IMR-90 (cell line): ENCODE data around the gene RPS6KA3. TPM values are rescaled to one million over a fixed set of nuclear protein-coding genes. Genes with fewer than 3 reads are reported as not detected.

Source experiments
- ATAC-seq: fragments of 200-7000 bp; cut with Tn5 transposase; 2 replicates; pipeline ENCODE4 v1.9.1; 2020; ENCODE audit warnings: low read depth, mild to moderate bottlenecking, moderate library complexity
- BruUV-seq: library from RNA; stranded (reverse); fragments of 400-500 nt; replicated peaks from 2 replicates; lab custom pipeline; 2021; lab: Mats Ljungman, UMichigan
- CTCF ChIA-PET: fragments of 300-600 bp; formaldehyde crosslinking; extraction: SDS; loops from one replicate; lab custom pipeline; 2021; ENCODE audit warnings: antibody characterized with exemption; lab: Yijun Ruan, JAX
- POLR2A ChIA-PET: fragments of 300-600 bp; sonication (Branson Sonifier 250); formaldehyde crosslinking; loops from one replicate; lab custom pipeline; 2022; ENCODE audit warnings: antibody characterized with exemption; ENCODE audit not compliant: unreplicated experiment; lab: Charles Lee
- DNase-seq: peaks from one replicate; pipeline ENCODE4 v3.0.0; 2013
- H2AFZ ChIP-seq: replicated peaks from 2 replicates; pipeline ENCODE3; 2013; ENCODE audit warnings: low read length, mild to moderate bottlenecking; ENCODE audit not compliant: poor library complexity
- H2AK5ac ChIP-seq: 2 replicates; pipeline ENCODE4 v1.6.1; 2013; ENCODE audit warnings: low read depth, low read length, inconsistent platforms
- H2AK9ac ChIP-seq: replicated peaks from 2 replicates; pipeline ENCODE3; 2013; ENCODE audit warnings: mild to moderate bottlenecking, low read depth, low read length, moderate library complexity; ENCODE audit not compliant: poor library complexity
- H2BK120ac ChIP-seq: 2 replicates; pipeline ENCODE4 v1.6.1; 2013; ENCODE audit warnings: low read depth, low read length, inconsistent platforms
- H2BK15ac ChIP-seq: 3 replicates; pipeline ENCODE4 v1.6.1; 2013; ENCODE audit warnings: low read depth, low read length, inconsistent platforms
- H2BK20ac ChIP-seq: 2 replicates; pipeline ENCODE4 v1.6.1; 2013; ENCODE audit warnings: low read depth, mild to moderate bottlenecking, inconsistent platforms, low read length, moderate library complexity
- H2BK5ac ChIP-seq: 2 replicates; pipeline ENCODE4 v1.6.1; 2013; ENCODE audit warnings: mild to moderate bottlenecking, low read depth, low read length, inconsistent platforms; ENCODE audit not compliant: poor library complexity, severe bottlenecking
- H3K14ac ChIP-seq: replicated peaks from 2 replicates; pipeline ENCODE4 v1.6.1; 2013; ENCODE audit warnings: low read depth, low read length, inconsistent platforms
- H3K18ac ChIP-seq: 2 replicates; pipeline ENCODE4 v1.6.1; 2013; ENCODE audit warnings: low read depth, low read length, control low read depth
- H3K23ac ChIP-seq: 2 replicates; pipeline ENCODE4 v1.6.1; 2013; ENCODE audit warnings: low read depth, low read length, inconsistent platforms
- H3K27ac ChIP-seq: 2 replicates; pipeline ENCODE4 v1.5.1; 2013; ENCODE audit warnings: mild to moderate bottlenecking, control low read depth, low read length; ENCODE audit not compliant: insufficient read depth
- H3K27me3 ChIP-seq: 2 replicates; pipeline ENCODE4 v1.6.1; 2013; ENCODE audit warnings: low read length; ENCODE audit not compliant: control insufficient read depth, insufficient read depth
- H3K36me3 ChIP-seq: 2 replicates; pipeline ENCODE4 v1.6.1; 2013; ENCODE audit warnings: low read length, mixed read lengths; ENCODE audit not compliant: control insufficient read depth, insufficient read depth
- H3K4ac ChIP-seq: 2 replicates; pipeline ENCODE4 v1.6.1; 2013; ENCODE audit warnings: low read depth, low read length, inconsistent platforms
- H3K4me1 ChIP-seq: 2 replicates; pipeline ENCODE4 v1.6.1; 2013; ENCODE audit warnings: low read length, mixed read lengths; ENCODE audit not compliant: control insufficient read depth, insufficient read depth
- H3K4me2 ChIP-seq: 2 replicates; pipeline ENCODE4 v1.6.1; 2013; ENCODE audit warnings: low read depth, mild to moderate bottlenecking, control low read depth, low read length, moderate library complexity
- H3K4me3 ChIP-seq: 2 replicates; pipeline ENCODE4 v1.5.1; 2013; ENCODE audit warnings: low read depth, mild to moderate bottlenecking, control low read depth, low read length, moderate library complexity; ENCODE audit not compliant: insufficient read depth
- H3K56ac ChIP-seq: 2 replicates; pipeline ENCODE4 v1.6.1; 2013; ENCODE audit warnings: low read length, inconsistent platforms; ENCODE audit not compliant: insufficient read depth; ENCODE audit errors: extremely low read depth
- H3K79me1 ChIP-seq, 2 experiments: 2 replicates each; pipeline ENCODE4 v1.6.1; 2013; ENCODE audit warnings: low read length in 2 of 2, inconsistent platforms in 1 of 2, low read depth in 1 of 2
- H3K9ac ChIP-seq: 2 replicates; pipeline ENCODE4 v1.6.1; 2013; ENCODE audit warnings: low read depth, low read length, control low read depth
- H3K9me1 ChIP-seq: 2 replicates; pipeline ENCODE4 v1.6.1; 2013; ENCODE audit warnings: low read length, inconsistent platforms; ENCODE audit not compliant: insufficient read depth
- H3K9me3 ChIP-seq: 2 replicates; pipeline ENCODE4 v1.6.1; 2013; ENCODE audit warnings: low read length; ENCODE audit not compliant: control insufficient read depth, insufficient read depth
- H4K20me1 ChIP-seq: 2 replicates; pipeline ENCODE4 v1.6.1; 2013; ENCODE audit warnings: low read length, inconsistent platforms; ENCODE audit not compliant: insufficient read depth
- H4K5ac ChIP-seq: 2 replicates; pipeline ENCODE4 v1.6.1; 2013; ENCODE audit warnings: mild to moderate bottlenecking, low read depth, low read length, control low read depth
- H4K8ac ChIP-seq, 2 experiments: 2 replicates each; pipeline ENCODE4 v1.6.1; 2013; ENCODE audit warnings: low read depth in 2 of 2, low read length in 2 of 2, control low read depth in 1 of 2, inconsistent platforms in 1 of 2
- H4K91ac ChIP-seq: 2 replicates; pipeline ENCODE4 v1.6.1; 2013; ENCODE audit warnings: low read depth, low read length, inconsistent platforms; ENCODE audit not compliant: insufficient read depth
- CEBPB ChIP-seq: IDR thresholded peaks from 2 replicates; pipeline ENCODE4 v1.6.1; 2012; ENCODE audit warnings: low read depth, low read length, improper control_type of control experiment
- CTCF ChIP-seq: conservative IDR thresholded peaks from 2 replicates; pipeline ENCODE4 v1.5.1; 2012; ENCODE audit warnings: mild to moderate bottlenecking, low read depth, low read length, improper control_type of control experiment
- NFE2L2 ChIP-seq: fragments of 150-350 bp; IDR thresholded peaks from 2 replicates; pipeline ENCODE4 v1.6.1; 2016; ENCODE audit warnings: low read depth, mild to moderate bottlenecking, low read length
- POLR2A ChIP-seq: IDR thresholded peaks from 2 replicates; pipeline ENCODE4 v1.6.1; 2012; ENCODE audit warnings: mild to moderate bottlenecking, low read depth, low read length
- RCOR1 ChIP-seq: IDR thresholded peaks from 2 replicates; pipeline ENCODE4 v1.6.1; 2012; ENCODE audit warnings: mild to moderate bottlenecking, low read length, improper control_type of control experiment; ENCODE audit not compliant: insufficient replicate concordance
- SMC3 ChIP-seq: fragments of 150-350 bp; IDR thresholded peaks from 2 replicates; pipeline ENCODE4 v1.6.1; 2016; ENCODE audit warnings: low read depth, mild to moderate bottlenecking, antibody characterized with exemption, low read length, moderate library complexity
- WGBS, 2 experiments: methylation state at CpG; one replicate each; pipeline versions ENCODE4 v1.1.5 to v1.1.7; 2013; ENCODE audit warnings: missing lambda C conversion rate in 2 of 2; ENCODE audit not compliant: insufficient read length in 1 of 2; ENCODE audit errors: extremely low coverage in 2 of 2; 5-methylcytosine and 5-hydroxymethylcytosine counted together
- dilution Hi-C: fragments of 300-500 bp; cut with HindIII; formaldehyde crosslinking; loops from one replicate; pipeline ENCODE4 v1.14.3; 2018; ENCODE audit warnings: low sequenced_read_pairs; ENCODE audit not compliant: unreplicated experiment
- in situ Hi-C: fragments of 300-500 bp; cut with MboI; formaldehyde crosslinking; loops from 3 replicates; pipeline ENCODE4 v1.14.3; 2019; ENCODE audit warnings: low sequenced_read_pairs, inconsistent platforms, mixed read lengths
- intact Hi-C: fragments of 100-400 bp; cut with micrococcal nuclease; formaldehyde crosslinking; loops from 2 replicates; pipeline ENCODE4 v1.10.0; 2022
- polyA plus RNA-seq, 3 experiments: library from polyadenylated mRNA; depleted of rRNA; stranded (reverse); fragments of >200 nt; gene quantifications; 2 replicates each; pipeline ENCODE4 v1.2.3, GENCODE V29; 2012; ENCODE audit warnings: low replicate concordance in 1 of 3
- total RNA-seq: library from RNA; depleted of rRNA; stranded (reverse); fragments of >200 nt; gene quantifications from 2 replicates; pipeline ENCODE4 v1.2.3, GENCODE V29; 2012

Gene RPS6KA3
- total and polyA plus RNA-seq, 2 of the 4 experiments (the other 2 are of a cell fraction) = 20.8 to 43.9 TPM

GRCh38 chrX:20274121-20274520, 7.4 kb upstream of the RPS6KA3 start:
- Histone ChIP-seq H3K56ac (no peak overlapping the region), H3K4me3 (no peak overlapping the region), H2BK120ac (no peak overlapping the region), H3K9me3 (no peaks in the 10 kb centered on the region), H3K9me1 (no peaks in the 10 kb centered on the region), H2AK9ac (no peak overlapping the region), H4K8ac (no peak overlapping the region), H2AFZ (no peak overlapping the region), H3K4me1 (no peaks in the 10 kb centered on the region), H3K9ac (no peak overlapping the region), H4K91ac (no peak overlapping the region), H3K36me3 (no peaks in the 10 kb centered on the region), H3K18ac (peak overlapping the region; percentile 53; the same call in 1 of the 2 replicates), H3K4me2 (no peak overlapping the region), H3K14ac (no peak overlapping the region), H3K27ac (no peak overlapping the region), H2BK5ac (no peak overlapping the region), H4K5ac (no peak overlapping the region), H3K4ac (no peak overlapping the region), H2BK15ac (no peak overlapping the region), H2AK5ac (no peak overlapping the region), H4K20me1 (no peaks in the 10 kb centered on the region), H3K27me3 (no peaks in the 10 kb centered on the region), H2BK20ac (no peak overlapping the region), H3K23ac (no peak overlapping the region), H3K79me1 (no peaks in the 10 kb centered on the region)
- dilution Hi-C loops (no loop called here), intact Hi-C loops (no loop called here), in situ Hi-C loops (loop anchor here (25.0 kb wide), 1 partner anchor 1463 kb away; no protein-coding TSS in a partner anchor)
- TF ChIP-seq SMC3 (no peak), CTCF (no peak), POLR2A (no peak), CEBPB (no peak), NFE2L2 (no peak), RCOR1 (no peak)
- ATAC-seq (no peak), DNase-seq (no peak)
- BruUV-seq = no TSS peak
- ChIA-PET POLR2A (no interaction called here), CTCF (interaction anchor here (0.8 kb wide), 1 partner anchor 672 kb away, joined by 3 read pairs; no protein-coding TSS in a partner anchor)
- WGBS, 2 experiments = 60% methylated on average over 1 of the region's 1 CpG; no CpG with 5 or more reads in 1 of the 2 experiments
